GM12801 (cell line): Measurements from ENCODE around the gene PDCD7.

Experiments
- TF ChIP-seq, protein P1 (sequence below): IDR thresholded peaks from one replicate; pipeline ENCODE4 v1.5.1; 2011; ENCODE audit warnings: control low read depth; ENCODE audit not compliant: insufficient read length; ENCODE audit errors: extremely low read depth

Gene PDCD7

DNA sequence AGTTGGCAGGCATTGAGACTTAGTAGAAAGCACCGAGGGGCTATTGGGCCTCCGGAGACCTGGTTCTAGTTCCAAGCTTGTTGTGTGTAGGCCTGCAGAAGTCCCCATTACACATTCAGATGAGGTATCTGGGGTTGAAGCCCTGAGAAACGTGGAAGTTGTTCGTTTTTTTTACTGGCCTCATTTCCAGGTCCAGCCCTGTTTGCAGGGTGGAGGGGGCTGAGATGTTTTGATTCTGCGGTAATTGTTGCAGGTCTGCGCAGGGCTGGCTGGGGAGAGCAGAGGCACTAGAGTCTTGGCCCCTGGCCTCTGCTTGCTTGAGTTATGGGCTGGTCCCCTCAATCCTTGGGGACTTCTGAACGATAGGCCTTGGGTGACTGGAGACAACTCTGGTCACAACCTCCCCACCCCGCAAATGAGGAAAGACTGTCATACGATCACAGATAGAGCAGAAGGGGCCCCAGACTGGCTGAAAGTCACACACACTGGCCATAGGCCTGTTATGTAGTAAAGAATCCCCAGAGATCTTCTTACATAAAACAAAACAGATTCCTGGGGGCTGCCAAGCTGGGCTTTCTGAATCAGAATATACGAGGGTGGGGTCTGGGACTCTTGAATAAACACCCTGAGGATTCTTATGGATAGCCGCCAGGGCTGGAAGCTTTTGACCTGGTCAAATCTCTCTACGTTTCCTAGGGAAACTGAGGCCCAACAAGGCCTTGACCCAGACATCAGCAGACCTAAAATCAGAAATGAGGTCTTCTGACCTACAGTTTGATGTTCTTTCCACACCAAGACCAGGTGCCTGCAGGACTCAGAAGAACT, 41.5 kb downstream of the PDCD7 start:
- TF ChIP-seq, protein P1, sequence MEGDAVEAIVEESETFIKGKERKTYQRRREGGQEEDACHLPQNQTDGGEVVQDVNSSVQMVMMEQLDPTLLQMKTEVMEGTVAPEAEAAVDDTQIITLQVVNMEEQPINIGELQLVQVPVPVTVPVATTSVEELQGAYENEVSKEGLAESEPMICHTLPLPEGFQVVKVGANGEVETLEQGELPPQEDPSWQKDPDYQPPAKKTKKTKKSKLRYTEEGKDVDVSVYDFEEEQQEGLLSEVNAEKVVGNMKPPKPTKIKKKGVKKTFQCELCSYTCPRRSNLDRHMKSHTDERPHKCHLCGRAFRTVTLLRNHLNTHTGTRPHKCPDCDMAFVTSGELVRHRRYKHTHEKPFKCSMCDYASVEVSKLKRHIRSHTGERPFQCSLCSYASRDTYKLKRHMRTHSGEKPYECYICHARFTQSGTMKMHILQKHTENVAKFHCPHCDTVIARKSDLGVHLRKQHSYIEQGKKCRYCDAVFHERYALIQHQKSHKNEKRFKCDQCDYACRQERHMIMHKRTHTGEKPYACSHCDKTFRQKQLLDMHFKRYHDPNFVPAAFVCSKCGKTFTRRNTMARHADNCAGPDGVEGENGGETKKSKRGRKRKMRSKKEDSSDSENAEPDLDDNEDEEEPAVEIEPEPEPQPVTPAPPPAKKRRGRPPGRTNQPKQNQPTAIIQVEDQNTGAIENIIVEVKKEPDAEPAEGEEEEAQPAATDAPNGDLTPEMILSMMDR = no peak

DNA sequence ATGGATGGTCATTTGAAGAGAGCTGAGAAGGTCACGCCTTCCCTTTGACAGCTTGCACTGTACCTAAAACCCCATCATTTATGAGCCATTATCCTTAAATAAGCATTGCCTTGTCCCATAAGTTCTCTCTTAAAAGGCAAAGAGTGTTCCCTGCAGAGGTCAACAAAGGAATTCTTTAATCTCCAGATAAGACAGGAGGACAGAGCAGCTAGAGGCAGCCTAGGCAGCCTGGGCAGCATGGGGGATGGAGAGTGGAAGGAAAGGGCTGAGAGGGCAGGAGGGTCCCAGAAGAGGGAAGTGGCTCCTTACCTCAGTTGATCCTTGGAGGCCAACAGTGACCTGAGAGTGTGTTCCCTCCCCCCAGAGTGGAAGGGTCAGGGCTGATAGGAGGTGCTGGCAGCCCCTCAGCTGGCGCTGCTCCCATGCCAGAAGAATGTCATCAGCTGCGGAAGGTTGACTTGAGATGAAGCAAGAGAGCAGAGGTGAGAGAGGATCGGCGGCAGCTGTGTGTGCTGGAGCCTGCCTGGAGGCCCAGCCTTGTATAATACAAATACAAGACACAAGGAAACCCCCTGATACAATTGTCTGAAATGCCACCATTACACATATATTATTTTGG, 44.3 kb downstream of the PDCD7 start:
- TF ChIP-seq, protein P1 = no peak

DNA sequence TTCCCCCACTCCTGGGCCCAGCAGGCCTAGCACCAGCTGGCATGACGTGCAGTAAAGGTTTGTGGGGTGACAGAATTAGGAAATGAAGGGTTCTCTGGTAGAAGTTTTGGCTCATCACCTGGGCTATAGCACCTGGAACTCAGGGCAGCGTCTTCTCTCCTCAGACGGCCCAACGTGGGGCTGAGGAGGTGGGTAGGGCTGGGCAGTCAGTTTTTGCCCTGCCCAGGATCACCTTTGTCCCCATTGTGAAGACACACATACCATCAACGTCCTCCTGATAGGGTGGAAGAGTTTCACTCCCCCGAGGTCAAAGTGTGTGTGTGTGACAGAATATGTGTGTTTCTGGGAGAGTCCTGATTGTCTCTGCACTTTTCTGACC, 45.0 kb downstream of the PDCD7 start:
- TF ChIP-seq, protein P1 = no peak

DNA sequence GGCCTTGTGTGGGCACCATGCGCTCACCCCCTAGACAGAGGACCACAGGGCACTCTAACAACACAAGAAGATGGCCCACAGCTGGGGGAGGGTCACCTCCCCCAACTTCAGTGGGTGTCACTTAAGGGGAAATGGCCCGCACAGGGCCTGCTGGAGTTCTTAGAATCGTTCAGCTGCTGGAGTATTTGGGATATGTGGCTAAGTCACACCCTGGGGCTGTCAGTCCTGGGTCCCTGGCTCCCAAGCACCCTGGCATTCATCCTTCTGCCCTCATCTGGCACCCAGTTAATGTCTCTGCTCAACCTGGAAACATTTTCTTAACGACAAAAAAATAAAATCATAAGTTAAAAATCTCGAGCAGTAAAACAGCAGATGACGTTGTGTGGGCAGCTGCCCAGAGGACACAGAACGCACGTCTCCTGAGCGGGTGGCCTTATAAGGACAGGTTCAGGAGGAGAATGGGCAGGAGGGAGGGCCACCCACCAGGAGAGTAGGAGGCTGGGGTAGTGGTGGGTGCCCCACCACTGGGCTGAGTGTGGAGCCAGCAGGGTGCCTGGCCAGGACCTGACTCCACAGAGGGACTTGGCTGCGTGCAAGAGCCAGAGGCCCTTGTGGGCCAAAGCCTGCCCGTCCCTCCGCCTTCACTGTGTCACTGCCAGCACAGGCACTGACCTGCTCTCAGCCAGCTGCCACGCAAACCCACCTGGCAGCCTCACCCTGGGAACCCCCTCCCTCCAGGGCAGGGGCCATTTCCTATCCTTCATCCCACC, 45.5 kb downstream of the PDCD7 start:
- TF ChIP-seq, protein P1 = no peak

DNA sequence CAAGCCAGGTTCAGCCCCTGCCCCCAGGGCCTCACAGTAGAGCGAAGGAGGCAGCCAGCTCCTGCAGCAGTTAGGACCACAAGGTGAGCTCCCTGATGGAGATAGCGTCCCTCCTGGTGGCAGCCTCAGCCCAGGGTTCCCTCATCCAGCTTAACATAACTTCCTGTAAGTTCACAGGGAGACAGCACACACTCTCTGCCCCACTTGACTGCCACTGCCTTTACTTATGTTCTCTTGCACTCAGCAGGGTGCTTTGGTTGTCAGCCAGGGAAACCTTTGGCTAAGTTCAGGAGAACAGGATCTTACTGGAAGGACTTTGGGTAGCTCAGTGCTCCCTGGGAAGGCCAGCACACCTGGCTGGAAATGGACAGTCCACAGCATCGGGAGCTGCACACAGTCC, 46.2 kb downstream of the PDCD7 start:
- TF ChIP-seq, protein P1 = no peak

DNA sequence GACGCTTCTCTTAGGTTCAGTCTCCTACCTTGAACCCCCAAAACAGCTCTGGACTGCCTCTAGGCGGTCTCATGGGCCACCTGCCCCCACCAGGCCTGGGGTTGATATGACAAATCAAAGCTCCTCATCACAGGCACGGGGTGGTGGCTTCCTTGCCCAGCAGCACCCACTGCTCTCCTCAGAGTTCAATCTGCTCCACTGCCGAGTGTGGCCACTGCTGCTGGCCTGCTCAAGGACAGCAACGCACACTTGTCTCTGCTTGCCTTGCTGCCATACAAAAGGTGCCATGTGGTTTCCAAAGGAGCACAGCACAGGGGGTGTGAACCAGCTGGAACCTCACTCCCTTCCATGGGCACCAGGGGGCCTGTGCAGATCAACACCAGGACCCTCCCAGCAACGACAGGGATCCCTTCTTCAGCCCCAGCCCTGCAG, 46.9 kb downstream of the PDCD7 start:
- TF ChIP-seq, protein P1 = no peak

DNA sequence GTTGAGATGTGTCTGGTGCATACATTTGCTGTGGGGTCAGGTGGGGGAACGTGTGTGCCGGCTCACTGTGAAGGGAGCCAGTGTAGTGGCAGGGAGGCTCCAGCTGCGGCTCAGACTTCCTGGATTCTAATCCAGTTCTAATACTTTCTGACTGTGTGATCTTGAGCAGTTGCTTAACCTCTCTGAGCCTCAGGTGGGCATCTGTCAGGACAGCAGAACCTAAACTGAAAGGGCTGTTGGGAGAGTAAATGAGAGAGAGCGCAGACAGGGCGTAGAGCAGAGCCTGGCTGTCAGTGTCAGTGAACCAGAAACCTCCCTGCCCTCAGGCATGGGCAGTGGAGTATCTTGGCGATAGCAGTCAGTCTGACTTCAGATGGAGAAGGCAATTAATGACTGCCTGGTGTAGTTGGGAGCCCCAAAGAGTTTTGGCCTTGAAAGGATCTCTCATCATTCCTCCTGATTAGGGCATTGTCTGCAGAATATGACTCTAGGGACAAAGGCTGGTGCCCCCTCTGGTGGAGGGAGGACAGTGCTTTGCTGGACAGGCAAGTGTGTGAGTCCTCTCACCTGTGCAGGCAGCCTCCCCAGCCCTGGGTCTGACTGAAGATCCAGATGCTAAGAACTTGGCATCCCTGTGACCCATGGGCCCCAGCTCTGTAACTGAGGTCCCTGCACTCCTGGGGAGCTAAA, 47.5 kb downstream of the PDCD7 start:
- TF ChIP-seq, protein P1 = no peak
